Measurements from ENCODE around the gene KCNK1. TPM values are rescaled to one million over a fixed set of nuclear protein-coding genes. Genes with fewer than 3 reads are reported as not detected.
"Not testable (repeated sequence)": the region's sequence is repeated elsewhere in the genome, so short reads cannot be mapped to it uniquely, and the experiment has no call there.

KCNK1 gene
- total RNA-seq, 2 donors from 2014 or later, result 42.3 to 54.2 TPM

- peak overlapping the region; percentile 90 to 92 for H3K27ac ChIP-seq
- H3K4me1 ChIP-seq, result no peaks in the 10 kb centered on the region
- H3K27me3 ChIP-seq, result no peaks in the 10 kb centered on the region
- no peaks in the 10 kb centered on the region for H3K9me3 ChIP-seq
- no peaks in the 10 kb centered on the region for H3K36me3 ChIP-seq
- H3K4me3 ChIP-seq, result peak overlapping the region; percentile 72 to 74
- no peak for TF ChIP-seq CTCF (IDR thresholded peaks at IDR 0.05)
- DNase-seq (ENCODE audit: low spot score), result no peak
Observed at GRCh38 chr1:233614743-233615521, 1.0 kb downstream of the KCNK1 start.

DNA sequence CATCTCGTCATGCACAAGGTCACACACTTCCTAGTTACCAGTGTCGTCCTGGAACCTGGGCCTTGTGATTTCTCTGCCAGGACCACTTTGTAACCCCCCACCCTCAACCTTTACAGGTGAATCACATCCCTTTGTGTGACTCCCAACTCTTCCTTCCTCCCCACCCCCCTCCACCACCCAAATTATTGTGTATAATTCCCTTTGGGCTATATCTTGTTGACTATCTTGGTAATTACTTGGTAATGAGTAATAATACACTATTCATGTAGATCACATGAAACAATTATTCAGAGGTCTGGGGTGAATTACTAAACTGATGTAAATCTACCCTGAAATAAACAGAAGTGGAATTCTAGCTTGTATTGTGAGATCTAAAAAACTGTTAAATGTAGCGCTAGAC, 1.7 kb downstream of the KCNK1 start:
- no peak for TF ChIP-seq CTCF (IDR thresholded peaks at IDR 0.05)

DNA sequence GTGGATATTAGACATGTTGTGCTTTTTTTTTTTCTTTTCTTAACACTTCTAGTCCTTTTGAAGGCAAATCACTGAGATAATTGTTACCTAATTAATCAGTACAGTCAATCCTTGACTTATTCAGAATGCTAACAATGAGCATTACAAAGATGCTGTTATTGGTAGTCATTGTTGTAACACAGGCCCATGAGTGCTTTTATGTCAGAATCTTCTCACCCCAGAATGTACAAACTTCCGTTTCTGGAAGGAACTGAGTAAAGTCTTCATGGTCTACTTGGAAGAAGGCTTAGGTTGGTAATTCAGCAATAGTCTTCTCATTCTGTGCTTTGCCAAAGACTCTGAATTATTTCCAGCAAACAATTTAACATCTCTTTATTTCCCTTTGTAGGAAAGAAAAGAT, 3.1 kb downstream of the KCNK1 start:
- Histone ChIP-seq H3K36me3 (peaks cover under 1% of the 10 kb centered on the region), H3K27me3 (no peaks in the 10 kb centered on the region), H3K4me3 (no peak overlapping the region), H3K4me1 (no peaks in the 10 kb centered on the region), H3K27ac (peak overlapping the region in 1 of 2 donors; percentile 92), H3K9me3 (no peaks in the 10 kb centered on the region)
- no peak for TF ChIP-seq CTCF (IDR thresholded peaks at IDR 0.05)
- no peak for DNase-seq (ENCODE audit: low spot score)

More for the DNA sequence above, 1.7 kb downstream of the KCNK1 start:
- H3K27ac ChIP-seq, result peak overlapping the region; percentile 90 to 92
- peak overlapping the region; percentile 72 to 74 for H3K4me3 ChIP-seq
- no peak for DNase-seq (ENCODE audit: low spot score)
- H3K36me3 ChIP-seq, result no peaks in the 10 kb centered on the region
- H3K4me1 ChIP-seq, result no peaks in the 10 kb centered on the region
- H3K9me3 ChIP-seq, result no peaks in the 10 kb centered on the region
- no peaks in the 10 kb centered on the region for H3K27me3 ChIP-seq

- H3K4me3 ChIP-seq; DNase-seq (ENCODE audit: low spot score); H3K36me3 ChIP-seq; H3K27ac ChIP-seq; H3K9me3 ChIP-seq; H3K27me3 ChIP-seq; H3K4me1 ChIP-seq: not testable (repeated sequence)
Observed at GRCh38 chr1:233619414-233619813, 5.5 kb downstream of the KCNK1 start.

GRCh38 chr1:233620065-233620464, 6.2 kb downstream of the KCNK1 start:
- Histone ChIP-seq H3K9me3 (no peaks in the 10 kb centered on the region), H3K4me1 (no peaks in the 10 kb centered on the region), H3K27me3 (no peaks in the 10 kb centered on the region), H3K36me3 (peaks cover 13% of the 10 kb centered on the region), H3K27ac (no peak overlapping the region), H3K4me3 (no peak overlapping the region)
- no peak for TF ChIP-seq CTCF (IDR thresholded peaks at IDR 0.05)
- DNase-seq (ENCODE audit: low spot score), result no peak

DNA sequence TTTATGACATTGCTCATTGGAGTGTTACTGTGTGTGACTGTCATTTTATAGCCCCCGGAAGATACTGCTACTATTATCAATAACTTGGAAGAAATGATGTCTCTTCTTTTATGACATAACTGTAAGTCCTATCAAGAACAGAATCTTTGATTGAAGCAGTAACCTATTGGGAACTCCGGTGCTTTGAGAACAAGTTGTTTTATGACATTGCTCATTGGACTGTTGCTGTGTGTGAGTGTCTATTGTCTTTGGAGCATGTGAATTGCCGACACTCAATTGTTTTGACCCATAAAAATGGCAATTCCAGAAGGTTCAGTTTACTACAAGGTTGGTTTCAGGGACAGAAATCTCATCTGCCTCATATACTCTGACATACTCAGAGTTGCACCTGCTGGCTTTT, 8.0 kb downstream of the KCNK1 start:
- Histone ChIP-seq H3K36me3 (peaks cover 13% of the 10 kb centered on the region), H3K4me3 (no peak overlapping the region), H3K27me3 (no peaks in the 10 kb centered on the region), H3K4me1 (no peaks in the 10 kb centered on the region), H3K27ac (no peak overlapping the region), H3K9me3 (no peaks in the 10 kb centered on the region)
- DNase-seq (ENCODE audit: low spot score), result no peak
- no peak for TF ChIP-seq CTCF (IDR thresholded peaks at IDR 0.05)
